ENCODE measurements around the gene AK1. TPM values are rescaled to one million over a fixed set of nuclear protein-coding genes. Genes with fewer than 3 reads are reported as not detected.

AK1 gene
- total RNA-seq, 1 experiment from 2014 or later = 62.1 TPM

- ChIA-PET POLR2A (interaction anchor here (0.5 kb wide), 1 partner anchor 64 kb away, joined by 6 read pairs; no protein-coding TSS in a partner anchor), CTCF (interaction anchor here (0.6 kb wide), 1 partner anchor 336 kb away, joined by 4 read pairs; no protein-coding TSS in a partner anchor)
- in situ Hi-C loops (cut with HindIII; ENCODE audit: low pct_unique_long_range_greater_than_20kb, low sequenced_read_pairs) = no loop called here
- intact Hi-C loops (cut with micrococcal nuclease; ENCODE audit: unreplicated experiment) = loop anchor here (10.0 kb wide), 1 partner anchor 70 kb away; the partner anchor contains the start of gene FPGS
- peaks cover 30% of the 10 kb centered on the region; the same call in 1 of the 2 replicates for H3K4me1 ChIP-seq (ENCODE audit: control insufficient read depth, insufficient read depth, low read length)
- no TSS peak for BruUV-seq (replicated peaks)
- H3K36me3 ChIP-seq (ENCODE audit: control insufficient read depth, insufficient read depth, low read length) = no peaks in the 10 kb centered on the region
- H3K9me3 ChIP-seq (ENCODE audit: control insufficient read depth, insufficient read depth, low read depth, low read length) = no peaks in the 10 kb centered on the region
- no peak for TF ChIP-seq POLR2AphosphoS5 (IDR thresholded peaks at IDR 0.05; ENCODE audit: low read depth, low read length)
- TF ChIP-seq REST (IDR thresholded peaks at IDR 0.05; ENCODE audit: insufficient read depth in 1 of 2, low read depth in 2 of 2, low read length in 1 of 2) = no peak
- no peak for TF ChIP-seq SIN3A (IDR thresholded peaks at IDR 0.05; ENCODE audit: borderline replicate concordance, insufficient read depth, low read depth, low read length)
- TF ChIP-seq TCF7L2 (IDR thresholded peaks at IDR 0.05; ENCODE audit: low read depth, low read length) = no peak
- TF ChIP-seq CTCF (IDR thresholded peaks at IDR 0.05) = no peak
- DNase-seq (ENCODE audit: low read depth, low spot score) = no peak
- H3K27ac ChIP-seq (ENCODE audit: low read length) = no peak overlapping the region; the same call in 1 of the 2 replicates
- ATAC-seq = no peak
- no peaks in the 10 kb centered on the region for H3K27me3 ChIP-seq (ENCODE audit: control insufficient read depth, insufficient read depth, low read length)
- H3K4me3 ChIP-seq (ENCODE audit: low read depth in 2 of 2, low read length in 2 of 2) = no peak overlapping the region
Measured at GRCh38 chr9:127874301-127875221, 2.9 kb downstream of the AK1 start.

GRCh38 chr9:127873886-127874285 lies 3.6 kb downstream of the AK1 start:
- ChIA-PET POLR2A (interaction anchor here (0.5 kb wide), 1 partner anchor 65 kb away, joined by 6 read pairs; no protein-coding TSS in a partner anchor), CTCF (no interaction called here)
- no peaks in the 10 kb centered on the region for H3K9me3 ChIP-seq (ENCODE audit: control insufficient read depth, insufficient read depth, low read depth, low read length)
- H3K27ac ChIP-seq (ENCODE audit: low read length) = no peak overlapping the region
- no peaks in the 10 kb centered on the region for H3K36me3 ChIP-seq (ENCODE audit: control insufficient read depth, insufficient read depth, low read length)
- BruUV-seq (replicated peaks) = no TSS peak
- H3K4me1 ChIP-seq (ENCODE audit: control insufficient read depth, insufficient read depth, low read length) = peaks cover 28% of the 10 kb centered on the region; the same call in 1 of the 2 replicates
- TF ChIP-seq CTCF (IDR thresholded peaks at IDR 0.05) (no peak), TCF7L2 (IDR thresholded peaks at IDR 0.05; ENCODE audit: low read depth, low read length) (no peak), REST (IDR thresholded peaks at IDR 0.05; ENCODE audit: insufficient read depth in 1 of 2, low read depth in 2 of 2, low read length in 1 of 2) (no peak), POLR2AphosphoS5 (IDR thresholded peaks at IDR 0.05; ENCODE audit: low read depth, low read length) (no peak), SIN3A (IDR thresholded peaks at IDR 0.05; ENCODE audit: borderline replicate concordance, insufficient read depth, low read depth, low read length) (no peak)
- DNase-seq (ENCODE audit: low read depth, low spot score) (no peak), ATAC-seq (no peak)
- H3K4me3 ChIP-seq (ENCODE audit: low read depth in 2 of 2, low read length in 2 of 2) = no peak overlapping the region
- in situ Hi-C loops (cut with HindIII; ENCODE audit: low pct_unique_long_range_greater_than_20kb, low sequenced_read_pairs) = no loop called here
- H3K27me3 ChIP-seq (ENCODE audit: control insufficient read depth, insufficient read depth, low read length) = no peaks in the 10 kb centered on the region
- intact Hi-C loops (cut with micrococcal nuclease; ENCODE audit: unreplicated experiment) = loop anchor here (10.0 kb wide), 1 partner anchor 69 kb away; the partner anchor contains the start of gene FPGS

Measured in Panc1 (cell line).